HCT116 (cell line): ENCODE measurements around the gene TAS1R1.

Source experiments
- CEBPB ChIP-seq: IDR thresholded peaks from 2 replicates; pipeline ENCODE4 v1.6.1; 2012; ENCODE audit warnings: low read depth
- EZH2 ChIP-seq: fragments of 200-600 bp; sonication (generic); IDR thresholded peaks from 2 replicates; pipeline ENCODE4 v1.6.1; 2017; ENCODE audit warnings: antibody characterized with exemption, mixed run types
- FOSL1 ChIP-seq: IDR thresholded peaks from 2 replicates; pipeline ENCODE4 v1.6.1; 2012; ENCODE audit warnings: low read depth
- POLR2A ChIP-seq: IDR thresholded peaks from 2 replicates; pipeline ENCODE4 v1.7.0; 2011; ENCODE audit warnings: borderline replicate concordance; ENCODE audit not compliant: insufficient read depth, insufficient read length; ENCODE audit errors: extremely low read depth
- POLR2AphosphoS5 ChIP-seq: IDR thresholded peaks from 2 replicates; pipeline ENCODE4 v1.6.1; 2011; ENCODE audit warnings: mild to moderate bottlenecking, low read depth, low read length, moderate library complexity
- RAD21 ChIP-seq: IDR thresholded peaks from 2 replicates; pipeline ENCODE4 v1.6.1; 2012; ENCODE audit warnings: low read depth, mild to moderate bottlenecking
- SP1 ChIP-seq: IDR thresholded peaks from 2 replicates; pipeline ENCODE4 v1.6.1; 2012; ENCODE audit warnings: low read depth
- SRF ChIP-seq: IDR thresholded peaks from 2 replicates; pipeline ENCODE4 v1.6.1; 2012; ENCODE audit warnings: low read depth
- TCF7L2 ChIP-seq: IDR thresholded peaks from 2 replicates; pipeline ENCODE4 v1.7.0; 2011; ENCODE audit warnings: borderline replicate concordance, inconsistent platforms; ENCODE audit not compliant: insufficient read depth, insufficient read length; ENCODE audit errors: extremely low read depth
- ZNF274 ChIP-seq: fragments of 200-500 bp; sonication (Bioruptor generic); IDR thresholded peaks from 2 replicates; pipeline ENCODE4 v1.6.1; 2014; ENCODE audit warnings: mild to moderate bottlenecking, low read depth, low read length, inconsistent platforms
- TF ChIP-seq, protein P1 (sequence below), 3 experiments: fragments of 200-600 bp in 1 of 3; sonication (generic) in 1 of 3; IDR thresholded peaks in 2 of 3; conservative IDR thresholded peaks in 1 of 3; 2 replicates each; pipeline ENCODE4 v1.5.1; 2012 to 2017; ENCODE audit warnings: low read depth in 2 of 3, low read length in 2 of 3, antibody characterized with exemption in 1 of 3, borderline replicate concordance in 1 of 3, control low read depth in 1 of 3, mild to moderate bottlenecking in 1 of 3, mixed read lengths in 1 of 3, mixed run types in 1 of 3, moderate library complexity in 1 of 3; ENCODE audit not compliant: insufficient read depth in 1 of 3
- TF ChIP-seq, protein P2 (sequence below): IDR thresholded peaks from 2 replicates; pipeline ENCODE4 v1.6.1; 2012
- TF ChIP-seq, protein P3 (sequence below): IDR thresholded peaks from 2 replicates; pipeline ENCODE4 v1.6.1; 2011; ENCODE audit warnings: mild to moderate bottlenecking, low read length, moderate library complexity; ENCODE audit not compliant: insufficient replicate concordance; ENCODE audit errors: extremely low read depth
- TF ChIP-seq, protein P4 (sequence below): IDR thresholded peaks from 2 replicates; pipeline ENCODE4 v1.6.1; 2012; ENCODE audit warnings: low read depth

DNA sequence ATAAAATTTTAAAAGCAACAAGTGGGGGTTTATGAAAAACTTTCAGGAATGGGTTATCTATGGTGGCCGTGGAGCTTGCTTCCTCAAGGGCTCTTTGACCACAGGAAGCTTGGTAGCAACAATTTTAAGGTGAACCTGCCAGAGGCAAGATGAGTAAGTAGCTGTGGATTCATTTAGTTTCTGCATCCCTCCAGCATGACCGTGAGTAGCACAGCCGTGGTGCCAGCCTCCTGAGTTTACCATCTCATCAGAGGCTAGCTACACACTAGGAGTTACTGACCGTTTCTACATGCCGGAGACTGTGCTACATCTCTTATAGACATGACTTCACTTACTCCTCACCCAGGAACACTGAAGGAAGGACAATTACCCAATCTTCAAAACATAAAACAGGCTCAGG lies 33.6 kb upstream of the TAS1R1 start:
- TF ChIP-seq, protein P1, sequence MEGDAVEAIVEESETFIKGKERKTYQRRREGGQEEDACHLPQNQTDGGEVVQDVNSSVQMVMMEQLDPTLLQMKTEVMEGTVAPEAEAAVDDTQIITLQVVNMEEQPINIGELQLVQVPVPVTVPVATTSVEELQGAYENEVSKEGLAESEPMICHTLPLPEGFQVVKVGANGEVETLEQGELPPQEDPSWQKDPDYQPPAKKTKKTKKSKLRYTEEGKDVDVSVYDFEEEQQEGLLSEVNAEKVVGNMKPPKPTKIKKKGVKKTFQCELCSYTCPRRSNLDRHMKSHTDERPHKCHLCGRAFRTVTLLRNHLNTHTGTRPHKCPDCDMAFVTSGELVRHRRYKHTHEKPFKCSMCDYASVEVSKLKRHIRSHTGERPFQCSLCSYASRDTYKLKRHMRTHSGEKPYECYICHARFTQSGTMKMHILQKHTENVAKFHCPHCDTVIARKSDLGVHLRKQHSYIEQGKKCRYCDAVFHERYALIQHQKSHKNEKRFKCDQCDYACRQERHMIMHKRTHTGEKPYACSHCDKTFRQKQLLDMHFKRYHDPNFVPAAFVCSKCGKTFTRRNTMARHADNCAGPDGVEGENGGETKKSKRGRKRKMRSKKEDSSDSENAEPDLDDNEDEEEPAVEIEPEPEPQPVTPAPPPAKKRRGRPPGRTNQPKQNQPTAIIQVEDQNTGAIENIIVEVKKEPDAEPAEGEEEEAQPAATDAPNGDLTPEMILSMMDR (IDR thresholded peaks at IDR 0.05 in 2 of 3, conservative IDR thresholded peaks at IDR 0.05 in 1 of 3; ENCODE audit: borderline replicate concordance in 1 of 3, insufficient read depth in 1 of 3, low read depth in 2 of 3, low read length in 2 of 3) = no peak
- TF ChIP-seq EZH2 (no peak), SP1 (no peak), SRF (no peak), POLR2AphosphoS5 (no peak), ZNF274 (no peak), POLR2A (no peak), CEBPB (no peak), TCF7L2 (no peak), FOSL1 (no peak), RAD21 (no peak)
- TF ChIP-seq, protein P2, sequence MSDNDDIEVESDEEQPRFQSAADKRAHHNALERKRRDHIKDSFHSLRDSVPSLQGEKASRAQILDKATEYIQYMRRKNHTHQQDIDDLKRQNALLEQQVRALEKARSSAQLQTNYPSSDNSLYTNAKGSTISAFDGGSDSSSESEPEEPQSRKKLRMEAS = no peak
- TF ChIP-seq, protein P3, sequence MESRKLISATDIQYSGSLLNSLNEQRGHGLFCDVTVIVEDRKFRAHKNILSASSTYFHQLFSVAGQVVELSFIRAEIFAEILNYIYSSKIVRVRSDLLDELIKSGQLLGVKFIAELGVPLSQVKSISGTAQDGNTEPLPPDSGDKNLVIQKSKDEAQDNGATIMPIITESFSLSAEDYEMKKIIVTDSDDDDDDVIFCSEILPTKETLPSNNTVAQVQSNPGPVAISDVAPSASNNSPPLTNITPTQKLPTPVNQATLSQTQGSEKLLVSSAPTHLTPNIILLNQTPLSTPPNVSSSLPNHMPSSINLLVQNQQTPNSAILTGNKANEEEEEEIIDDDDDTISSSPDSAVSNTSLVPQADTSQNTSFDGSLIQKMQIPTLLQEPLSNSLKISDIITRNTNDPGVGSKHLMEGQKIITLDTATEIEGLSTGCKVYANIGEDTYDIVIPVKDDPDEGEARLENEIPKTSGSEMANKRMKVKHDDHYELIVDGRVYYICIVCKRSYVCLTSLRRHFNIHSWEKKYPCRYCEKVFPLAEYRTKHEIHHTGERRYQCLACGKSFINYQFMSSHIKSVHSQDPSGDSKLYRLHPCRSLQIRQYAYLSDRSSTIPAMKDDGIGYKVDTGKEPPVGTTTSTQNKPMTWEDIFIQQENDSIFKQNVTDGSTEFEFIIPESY = no peak
- TF ChIP-seq, protein P4, sequence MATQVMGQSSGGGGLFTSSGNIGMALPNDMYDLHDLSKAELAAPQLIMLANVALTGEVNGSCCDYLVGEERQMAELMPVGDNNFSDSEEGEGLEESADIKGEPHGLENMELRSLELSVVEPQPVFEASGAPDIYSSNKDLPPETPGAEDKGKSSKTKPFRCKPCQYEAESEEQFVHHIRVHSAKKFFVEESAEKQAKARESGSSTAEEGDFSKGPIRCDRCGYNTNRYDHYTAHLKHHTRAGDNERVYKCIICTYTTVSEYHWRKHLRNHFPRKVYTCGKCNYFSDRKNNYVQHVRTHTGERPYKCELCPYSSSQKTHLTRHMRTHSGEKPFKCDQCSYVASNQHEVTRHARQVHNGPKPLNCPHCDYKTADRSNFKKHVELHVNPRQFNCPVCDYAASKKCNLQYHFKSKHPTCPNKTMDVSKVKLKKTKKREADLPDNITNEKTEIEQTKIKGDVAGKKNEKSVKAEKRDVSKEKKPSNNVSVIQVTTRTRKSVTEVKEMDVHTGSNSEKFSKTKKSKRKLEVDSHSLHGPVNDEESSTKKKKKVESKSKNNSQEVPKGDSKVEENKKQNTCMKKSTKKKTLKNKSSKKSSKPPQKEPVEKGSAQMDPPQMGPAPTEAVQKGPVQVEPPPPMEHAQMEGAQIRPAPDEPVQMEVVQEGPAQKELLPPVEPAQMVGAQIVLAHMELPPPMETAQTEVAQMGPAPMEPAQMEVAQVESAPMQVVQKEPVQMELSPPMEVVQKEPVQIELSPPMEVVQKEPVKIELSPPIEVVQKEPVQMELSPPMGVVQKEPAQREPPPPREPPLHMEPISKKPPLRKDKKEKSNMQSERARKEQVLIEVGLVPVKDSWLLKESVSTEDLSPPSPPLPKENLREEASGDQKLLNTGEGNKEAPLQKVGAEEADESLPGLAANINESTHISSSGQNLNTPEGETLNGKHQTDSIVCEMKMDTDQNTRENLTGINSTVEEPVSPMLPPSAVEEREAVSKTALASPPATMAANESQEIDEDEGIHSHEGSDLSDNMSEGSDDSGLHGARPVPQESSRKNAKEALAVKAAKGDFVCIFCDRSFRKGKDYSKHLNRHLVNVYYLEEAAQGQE = no peak
